ENCODE measurements around the gene POLR1G. TPM values are rescaled to one million over a fixed set of nuclear protein-coding genes. Genes with fewer than 3 reads are reported as not detected.
A peak's percentile ranks its signal among the peaks of the same experiment; 100 is the strongest.

Gene POLR1G
- total RNA-seq, 1 experiment from 2014 or later = 25.9 TPM

GRCh38 chr19:45404557-45405434 lies 1.6 kb upstream of the POLR1G start, which contains the start of gene PPP1R13L:
TSS of gene PPP1R13L (minus strand) at chr19:45405069. CDS start at chr19:45398318, 6,751 bp downstream.
- peaks cover 24% of the 10 kb centered on the region; the same call in 1 of the 2 replicates for H3K4me1 ChIP-seq (ENCODE audit: insufficient read depth, low read length)
- H3K4me3 ChIP-seq (ENCODE audit: low read length) = peak within 1 kb of the TSS; percentile 97
- H3K9me2 ChIP-seq (replicated peaks; ENCODE audit: low read length) = no peaks in the 10 kb centered on the region
- H3K36me3 ChIP-seq (ENCODE audit: low read depth, low read length) = peaks cover 4% of the 10 kb centered on the region; the same call in 1 of the 2 replicates
- TSS peak; percentile 69 for BruUV-seq (replicated peaks)
- ChIA-PET POLR2A (ENCODE audit: unreplicated experiment) (interaction anchor here (0.5 kb wide), 1 partner anchor 14 kb away, joined by 4 read pairs; no protein-coding TSS in a partner anchor), CTCF (no interaction called here)
- H3K27ac ChIP-seq (ENCODE audit: low read length) = peak within 1 kb of the TSS; percentile 92
- TF ChIP-seq EZH2 (IDR thresholded peaks at IDR 0.05; ENCODE audit: low read length, unreplicated experiment) = no peak
- no peak for TF ChIP-seq CTCF (conservative IDR thresholded peaks at IDR 0.05; ENCODE audit: low read depth, low read length)
- no peak for TF ChIP-seq EZH2phosphoT487 (IDR thresholded peaks at IDR 0.05; ENCODE audit: borderline replicate concordance, low read length)
- peak within 1 kb of the TSS; percentile 95 for H3K9ac ChIP-seq (ENCODE audit: low read length)
- no peaks in the 10 kb centered on the region for H3K27me3 ChIP-seq (ENCODE audit: low read length)
- DNase-seq (peak; percentile 90), ATAC-seq (peak; percentile 69)
- intact Hi-C loops (cut with micrococcal nuclease) = loop anchor here (1.0 to 2.0 kb wide), 2 partner anchors 20 to 74 kb away; no protein-coding TSS in a partner anchor
- H3F3A ChIP-seq (ENCODE audit: low read length, unreplicated experiment) = no peaks in the 10 kb centered on the region
- peak within 1 kb of the TSS; percentile 84 for H3K4me2 ChIP-seq (ENCODE audit: low read length)
- H3K79me2 ChIP-seq (ENCODE audit: low read length) = peaks cover 76% of the 10 kb centered on the region
- no peaks in the 10 kb centered on the region for H4K20me1 ChIP-seq (ENCODE audit: low read length)
- no peaks in the 10 kb centered on the region for H3K9me3 ChIP-seq (ENCODE audit: low read length)
- peak within 1 kb of the TSS; percentile 76 for H2AFZ ChIP-seq (ENCODE audit: low read length)

GRCh38 chr19:45405435-45406225 lies 814 bp upstream of the POLR1G start:
- Histone ChIP-seq H3K4me1 (ENCODE audit: insufficient read depth, low read length) (peaks cover 24% of the 10 kb centered on the region; the same call in 1 of the 2 replicates), H3K27ac (ENCODE audit: low read length) (peak overlapping the region; percentile 92), H3K4me2 (ENCODE audit: low read length) (peak overlapping the region; percentile 84), H2AFZ (ENCODE audit: low read length) (peak overlapping the region; percentile 76), H3F3A (ENCODE audit: low read length, unreplicated experiment) (no peaks in the 10 kb centered on the region), H3K27me3 (ENCODE audit: low read length) (no peaks in the 10 kb centered on the region), H3K36me3 (ENCODE audit: low read depth, low read length) (peaks cover 4% of the 10 kb centered on the region; the same call in 1 of the 2 replicates), H3K79me2 (ENCODE audit: low read length) (peaks cover 68% of the 10 kb centered on the region), H3K9me3 (ENCODE audit: low read length) (no peaks in the 10 kb centered on the region), H3K4me3 (ENCODE audit: low read length) (peak overlapping the region; percentile 97), H3K9me2 (replicated peaks; ENCODE audit: low read length) (no peaks in the 10 kb centered on the region), H4K20me1 (ENCODE audit: low read length) (no peaks in the 10 kb centered on the region), H3K9ac (ENCODE audit: low read length) (peak overlapping the region; percentile 95)
- ChIA-PET POLR2A (ENCODE audit: unreplicated experiment) (interaction anchor here (0.5 kb wide), 1 partner anchor 15 kb away, joined by 4 read pairs; no protein-coding TSS in a partner anchor), CTCF (no interaction called here)
- TF ChIP-seq EZH2phosphoT487 (IDR thresholded peaks at IDR 0.05; ENCODE audit: borderline replicate concordance, low read length) (no peak), CTCF (conservative IDR thresholded peaks at IDR 0.05; ENCODE audit: low read depth, low read length) (no peak), EZH2 (IDR thresholded peaks at IDR 0.05; ENCODE audit: low read length, unreplicated experiment) (no peak)
- ATAC-seq (peak; percentile 64), DNase-seq (peak; percentile 89)
- intact Hi-C loops (cut with micrococcal nuclease) = loop anchor here (1.0 to 2.0 kb wide), 3 partner anchors 19 to 73 kb away; no protein-coding TSS in a partner anchor
- BruUV-seq (replicated peaks) = no TSS peak
